Fibroblast of lung (primary cell): ENCODE data around the gene KLHL6.

Source experiments
- CTCF ChIP-seq, 2 donors: IDR thresholded peaks in 1 of 2; conservative IDR thresholded peaks in 1 of 2; 1 replicate in 1 of 2; 2 replicates in 1 of 2; pipeline ENCODE4 v1.5.1; 2011 to 2012; ENCODE audit warnings: low read length in 2 of 2, control low read depth in 1 of 2, inconsistent platforms in 1 of 2, low read depth in 1 of 2, mild to moderate bottlenecking in 1 of 2
- EZH2 ChIP-seq: IDR thresholded peaks from 2 replicates; pipeline ENCODE4 v1.5.1; 2012; ENCODE audit warnings: low read length, control low read depth, mild to moderate bottlenecking; ENCODE audit errors: missing control alignments

DNA sequence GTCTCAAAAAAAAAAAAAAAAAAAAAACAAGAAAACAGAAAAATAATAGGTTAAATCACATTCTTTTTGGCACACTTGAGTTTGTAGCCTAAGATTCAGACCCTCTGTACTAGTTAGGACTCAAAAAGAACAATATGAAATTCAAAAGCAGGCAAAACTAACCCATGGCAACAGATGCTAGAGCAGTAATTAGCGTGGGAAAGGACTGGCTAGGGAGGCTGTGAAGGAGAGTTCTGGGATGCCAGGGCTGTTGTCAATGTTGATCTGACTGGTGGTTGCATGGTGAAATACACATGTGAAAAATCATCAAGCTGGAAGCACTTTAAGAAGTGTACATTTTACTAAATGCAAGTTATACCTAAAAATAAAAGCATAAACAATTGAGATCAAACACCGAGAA is 35.6 kb downstream of the KLHL6 start:
- TF ChIP-seq CTCF (conservative IDR thresholded peaks at IDR 0.05 in 1 of 2, IDR thresholded peaks at IDR 0.05 in 1 of 2; ENCODE audit: low read depth in 1 of 2, low read length in 2 of 2) (no peak), EZH2 (no peak)
